GM18511 (cell line): ENCODE results near the gene HEXD.

ENCODE experiments used
- ATAC-seq: cut with Tn5 transposase; IDR thresholded peaks from one replicate; pipeline ENCODE4 v1.9.1; 2021; ENCODE audit warnings: mild to moderate bottlenecking, moderate library complexity; ENCODE audit not compliant: unreplicated experiment

HEXD gene

DNA sequence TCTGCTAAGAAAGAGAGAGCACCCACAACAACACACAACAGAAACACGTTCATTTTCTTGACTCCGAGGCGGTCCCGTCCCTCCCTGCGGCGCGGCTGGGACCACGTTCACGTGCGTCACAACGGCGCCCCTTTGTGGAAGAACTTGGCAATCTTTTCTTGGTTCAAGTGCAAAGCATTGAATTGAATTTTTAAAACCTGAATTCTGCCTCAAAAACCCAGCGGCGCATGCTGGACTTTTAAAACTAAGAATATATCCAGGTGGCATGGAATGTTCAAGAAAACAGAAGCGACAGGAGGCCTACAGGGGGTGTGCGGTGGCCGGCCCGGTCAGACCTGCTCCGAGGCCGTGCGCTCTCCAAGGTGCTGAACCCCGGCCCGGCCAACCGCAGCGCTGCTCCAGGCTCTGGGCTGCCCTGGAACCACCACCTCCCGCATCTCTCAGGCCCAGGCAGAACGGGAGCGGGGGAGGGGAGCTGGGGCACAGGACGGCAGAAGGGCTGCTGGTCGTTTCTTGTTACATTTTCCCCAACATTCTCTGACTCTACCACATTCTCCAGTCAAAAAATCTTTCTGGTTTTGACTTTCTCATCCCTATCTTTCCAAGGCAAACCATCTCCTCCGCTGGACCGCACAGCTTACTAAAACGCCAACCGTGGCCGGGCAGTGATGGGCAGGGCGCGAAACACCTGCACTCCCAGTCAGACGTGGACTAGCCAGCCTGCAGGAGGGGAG lies 3.4 kb upstream of the HEXD start:
- ATAC-seq = no peak

DNA sequence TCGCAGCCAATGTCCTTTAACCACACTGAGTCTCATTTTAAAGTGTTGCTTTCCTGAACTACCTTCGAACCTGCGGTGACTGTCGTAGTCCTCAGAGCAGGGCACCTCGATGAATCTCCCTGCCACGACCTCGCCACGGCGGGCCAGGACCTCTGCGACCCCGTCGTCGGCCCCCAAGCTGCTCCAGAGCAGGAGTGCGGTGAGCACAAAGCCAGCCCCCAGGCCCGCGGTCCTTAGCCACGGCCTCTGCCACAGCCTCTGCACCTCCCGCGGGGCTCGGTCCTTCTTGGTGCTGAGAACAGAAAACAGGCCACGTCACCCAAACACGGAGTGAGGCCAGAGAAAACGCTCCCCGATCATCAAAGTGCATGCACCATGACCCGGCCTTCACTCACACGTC lies 2.8 kb upstream of the HEXD start:
- no peak for ATAC-seq

DNA sequence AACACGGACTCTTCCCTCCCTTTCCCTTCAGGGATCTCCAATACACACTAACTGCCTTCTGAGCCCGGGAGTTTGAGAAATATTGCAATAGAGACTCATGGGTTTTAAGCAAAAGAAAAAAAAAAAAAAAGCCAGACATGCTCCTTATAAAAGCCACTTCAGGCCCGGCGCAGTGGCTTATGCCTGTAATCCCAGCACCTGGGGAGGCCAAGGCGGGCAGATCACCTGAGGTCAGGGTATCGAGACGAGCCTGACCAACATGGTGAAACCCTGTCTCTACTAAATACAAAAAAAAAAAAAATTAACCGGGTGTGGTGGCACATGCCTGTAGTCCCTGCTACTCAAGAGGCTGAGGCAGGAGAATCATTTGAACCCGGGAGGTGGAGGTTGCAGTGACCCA lies 2.4 kb upstream of the HEXD start:
- ATAC-seq = no peak

DNA sequence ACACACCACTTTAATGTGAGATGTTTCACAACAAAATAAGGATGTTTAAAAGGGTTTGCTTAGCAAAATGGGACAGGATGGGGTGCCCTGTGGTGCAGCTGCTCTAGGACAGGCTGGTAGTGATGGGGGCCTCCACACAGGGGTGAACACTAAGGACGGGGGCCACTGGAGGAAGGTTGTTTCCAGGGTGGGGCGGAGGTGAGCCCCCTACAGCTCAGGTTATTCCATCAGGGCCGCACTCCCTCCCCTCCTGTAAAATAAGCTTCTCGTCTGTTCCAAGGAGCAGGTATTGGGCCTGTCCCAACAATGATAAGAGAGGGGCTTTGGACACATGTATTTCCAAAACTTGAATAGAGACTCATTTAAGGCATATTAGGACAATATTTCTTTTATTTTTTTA lies 1.9 kb upstream of the HEXD start:
- no peak for ATAC-seq

DNA sequence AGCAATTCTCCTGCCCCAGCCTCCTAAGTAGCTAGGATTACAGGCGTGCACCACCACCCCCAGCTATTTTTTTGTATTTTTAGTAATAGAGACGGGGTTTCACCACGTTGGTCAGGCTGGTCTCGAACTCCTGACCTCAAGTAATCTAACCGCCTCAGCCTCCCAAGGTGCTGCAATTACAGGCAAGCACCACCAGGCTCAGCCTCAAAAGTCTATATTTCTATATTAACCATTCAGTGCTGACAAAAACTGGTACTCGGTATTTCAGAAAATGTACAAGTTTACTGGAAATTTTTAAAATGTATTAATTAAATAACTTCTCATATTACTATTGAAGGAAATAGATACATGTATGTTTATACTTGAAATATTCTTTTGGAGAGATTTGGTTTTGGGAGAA lies 1.4 kb upstream of the HEXD start:
- no peak for ATAC-seq

DNA sequence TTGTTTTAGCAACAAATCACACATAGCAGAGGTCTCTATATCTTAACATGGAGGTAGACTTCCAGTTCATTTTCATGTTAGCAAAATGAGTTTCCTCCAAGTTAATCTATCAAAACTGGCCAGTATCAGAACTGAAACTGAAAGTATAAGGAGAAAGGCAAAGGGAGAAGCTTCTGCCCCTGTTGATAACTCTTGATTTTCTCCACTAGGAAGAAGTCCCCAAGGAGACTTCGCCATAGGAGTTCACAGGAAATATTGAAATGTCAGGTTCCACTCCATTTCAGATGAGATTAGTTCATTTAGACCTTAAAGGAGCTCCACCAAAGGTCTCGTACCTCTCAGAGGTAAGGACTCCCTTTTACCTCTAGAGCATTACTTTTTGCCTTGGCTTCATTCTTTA lies 1.4 kb downstream of the HEXD start:
- no peak for ATAC-seq

DNA sequence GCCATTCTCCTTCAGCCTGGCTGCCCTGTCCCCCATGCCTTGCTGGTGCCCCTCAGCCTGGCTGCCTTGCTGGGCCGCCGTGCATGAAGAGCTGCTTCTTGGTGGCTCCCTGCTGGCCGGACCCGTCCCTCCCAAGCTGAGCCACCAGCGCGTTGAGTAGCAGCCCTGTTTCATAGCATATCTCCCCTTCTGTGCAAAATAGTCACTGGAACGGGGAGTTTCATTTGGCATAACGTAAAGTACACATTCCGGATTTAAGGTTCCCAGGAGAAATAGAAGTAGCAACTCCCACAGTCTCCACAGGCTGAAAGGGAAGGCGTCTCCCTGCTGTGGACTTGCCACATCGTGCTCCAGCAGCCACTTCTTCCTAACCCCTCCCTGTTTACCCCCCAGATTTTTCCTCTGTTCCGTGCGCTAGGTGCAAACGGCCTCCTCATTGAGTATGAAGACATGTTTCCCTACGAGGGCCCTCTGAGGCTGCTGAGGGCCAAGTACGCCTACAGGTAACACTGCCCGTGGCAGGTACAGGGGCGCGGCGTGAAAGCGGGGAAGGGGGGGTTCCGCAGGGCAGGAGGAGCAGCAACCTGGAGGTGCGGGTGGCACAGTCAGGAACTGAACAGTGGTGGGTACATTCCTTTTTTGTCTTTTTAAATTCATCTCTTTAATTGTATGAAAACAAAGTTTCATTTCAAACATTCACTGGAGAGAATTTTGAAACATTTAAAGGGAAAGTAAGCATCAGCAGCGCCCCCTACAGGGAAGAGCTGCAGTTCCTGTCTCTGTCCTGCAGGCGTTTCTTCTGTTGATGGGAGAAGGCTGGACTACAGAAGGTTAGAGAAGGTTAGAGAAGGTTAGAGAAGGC lies 6.1 kb downstream of the HEXD start:
- no peak for ATAC-seq

DNA sequence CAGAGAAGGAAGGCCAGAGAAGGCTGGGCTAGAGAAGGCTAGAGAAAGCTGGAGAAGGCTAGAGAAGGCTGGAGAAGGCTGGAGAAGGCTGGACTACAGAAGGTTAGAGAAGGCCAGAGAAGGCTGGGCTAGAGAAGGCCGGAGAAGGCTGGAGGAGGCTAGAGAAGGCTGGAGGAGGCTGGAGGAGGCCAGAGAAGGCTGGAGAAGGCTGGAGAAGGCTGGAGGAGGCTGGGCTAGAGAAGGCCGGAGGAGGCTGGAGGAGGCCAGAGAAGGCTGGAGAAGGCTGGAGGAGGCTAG lies 6.7 kb downstream of the HEXD start:
- ATAC-seq = no peak

DNA sequence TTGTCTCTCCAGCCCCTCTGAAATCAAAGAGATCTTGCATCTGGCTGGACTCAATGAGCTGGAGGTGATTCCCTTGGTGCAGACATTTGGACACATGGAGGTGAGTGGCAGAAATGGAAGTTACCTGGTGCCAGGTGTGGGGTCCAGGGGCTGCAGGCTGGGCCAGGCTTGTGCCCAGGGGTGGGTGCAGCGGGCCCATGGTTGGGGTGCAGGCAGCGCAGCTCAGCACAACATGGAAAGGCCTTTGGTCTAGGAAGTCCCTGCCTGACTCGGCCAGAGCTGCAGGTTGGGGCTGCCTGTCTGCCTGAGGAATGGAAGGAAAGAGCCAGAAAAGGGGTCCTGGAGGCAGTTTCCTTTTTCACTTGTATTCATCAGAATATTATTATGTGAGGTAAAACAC lies 10.4 kb downstream of the HEXD start:
- ATAC-seq = no peak

DNA sequence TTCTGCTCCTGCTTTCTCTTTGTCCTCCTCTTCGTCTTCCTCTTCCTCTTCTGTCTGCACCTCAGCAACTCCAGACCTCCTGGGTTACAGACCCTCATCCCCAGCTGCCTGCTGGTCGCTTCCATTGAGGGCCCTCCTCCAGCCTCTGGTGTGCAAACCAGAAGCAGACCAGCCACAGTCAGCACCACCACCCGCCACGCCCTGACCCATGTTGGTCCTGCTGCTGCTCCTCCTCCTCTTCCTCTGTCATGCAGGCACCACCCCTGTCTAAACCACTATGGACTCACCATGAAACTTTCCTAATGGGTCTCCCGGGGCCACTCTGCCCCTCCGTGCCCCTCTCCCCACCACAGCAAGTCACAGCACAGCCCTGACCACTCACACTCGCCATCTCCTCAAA lies 11.7 kb downstream of the HEXD start:
- ATAC-seq = no peak

DNA sequence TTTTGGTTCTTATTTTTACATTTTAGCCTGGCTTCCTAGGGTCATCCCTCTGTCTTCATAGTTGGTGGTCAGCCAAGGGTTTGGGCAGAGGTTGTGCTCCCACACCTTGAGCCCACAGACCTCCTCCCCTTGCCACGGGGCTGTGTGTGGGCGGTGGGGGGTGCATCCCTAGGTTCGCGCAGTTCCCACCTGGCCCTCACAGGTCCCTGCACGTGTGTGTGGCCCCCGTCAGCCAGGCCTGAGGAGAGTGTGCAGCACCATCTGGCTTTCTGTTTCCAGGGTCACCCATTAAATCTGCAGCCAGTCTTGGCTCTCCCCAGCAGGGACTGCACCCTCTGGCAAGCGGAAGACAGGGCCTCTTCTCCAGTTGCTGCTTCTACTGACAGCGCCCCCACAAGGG lies 13.9 kb downstream of the HEXD start:
- ATAC-seq = no peak

DNA sequence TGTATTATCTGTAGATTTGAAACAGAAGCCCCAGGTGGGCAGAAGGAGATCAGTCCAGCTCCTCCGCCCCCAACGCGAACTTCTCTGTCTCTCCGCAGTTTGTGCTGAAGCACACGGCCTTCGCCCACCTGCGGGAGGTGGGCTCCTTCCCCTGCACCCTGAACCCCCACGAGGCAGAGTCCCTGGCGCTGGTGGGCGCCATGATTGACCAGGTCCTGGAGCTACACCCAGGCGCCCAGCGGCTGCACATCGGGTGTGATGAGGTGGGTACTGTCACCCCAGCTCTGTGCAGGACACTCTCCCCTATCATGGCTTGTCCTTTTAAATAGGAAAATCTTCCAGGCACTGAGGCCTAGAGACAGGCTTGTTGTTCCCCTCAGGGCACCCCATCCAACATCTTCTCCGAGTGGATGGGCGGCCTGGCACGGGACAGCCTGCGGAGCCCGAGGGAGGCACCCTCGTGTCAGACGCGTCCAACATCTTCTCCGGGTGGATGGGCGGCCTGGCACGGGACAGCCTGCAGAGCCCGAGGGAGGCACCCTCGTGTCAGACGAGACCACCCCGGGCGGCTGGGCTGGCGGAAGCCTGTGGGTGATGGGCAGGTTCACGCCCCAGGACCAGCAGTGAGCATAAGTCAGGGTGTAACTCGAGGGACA lies 15.5 kb downstream of the HEXD start:
- ATAC-seq = no peak

DNA sequence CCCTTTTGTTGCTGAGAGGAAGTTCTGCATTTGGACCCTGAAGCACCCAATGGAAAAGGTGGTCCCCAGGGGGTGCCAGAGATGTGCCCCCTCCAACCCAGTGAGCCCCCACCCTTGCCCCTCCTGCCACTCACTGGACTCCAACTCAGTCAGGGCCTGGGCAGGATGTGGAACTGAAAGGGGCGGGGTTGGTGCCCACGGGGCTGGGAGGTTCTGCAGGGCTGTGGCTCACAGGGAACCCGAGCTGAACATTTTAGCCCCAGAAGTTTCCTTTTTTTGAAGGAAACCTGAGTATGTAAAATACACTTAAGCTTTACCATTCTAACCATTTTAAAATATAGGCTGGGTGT lies 16.0 kb downstream of the HEXD start:
- ATAC-seq = no peak

DNA sequence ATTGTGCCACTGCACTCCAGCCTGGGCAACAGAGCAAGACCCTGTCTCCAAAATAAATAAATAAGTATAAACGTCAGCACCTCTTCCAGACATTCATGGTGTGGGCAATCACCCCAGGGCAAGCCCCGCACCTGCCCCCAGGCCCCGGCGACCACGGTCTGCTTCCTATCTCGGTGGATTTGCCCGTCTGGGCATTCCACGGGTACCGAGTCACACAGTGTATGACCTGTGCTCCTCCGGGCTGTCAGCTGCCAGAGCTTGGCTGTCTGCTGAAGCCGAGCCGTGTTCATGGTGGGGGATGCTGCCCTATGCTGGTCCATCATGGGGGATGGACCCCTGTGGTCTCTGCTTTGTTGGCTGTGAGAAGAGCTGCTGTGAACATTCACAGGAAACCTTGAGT lies 17.0 kb downstream of the HEXD start:
- ATAC-seq = no peak

DNA sequence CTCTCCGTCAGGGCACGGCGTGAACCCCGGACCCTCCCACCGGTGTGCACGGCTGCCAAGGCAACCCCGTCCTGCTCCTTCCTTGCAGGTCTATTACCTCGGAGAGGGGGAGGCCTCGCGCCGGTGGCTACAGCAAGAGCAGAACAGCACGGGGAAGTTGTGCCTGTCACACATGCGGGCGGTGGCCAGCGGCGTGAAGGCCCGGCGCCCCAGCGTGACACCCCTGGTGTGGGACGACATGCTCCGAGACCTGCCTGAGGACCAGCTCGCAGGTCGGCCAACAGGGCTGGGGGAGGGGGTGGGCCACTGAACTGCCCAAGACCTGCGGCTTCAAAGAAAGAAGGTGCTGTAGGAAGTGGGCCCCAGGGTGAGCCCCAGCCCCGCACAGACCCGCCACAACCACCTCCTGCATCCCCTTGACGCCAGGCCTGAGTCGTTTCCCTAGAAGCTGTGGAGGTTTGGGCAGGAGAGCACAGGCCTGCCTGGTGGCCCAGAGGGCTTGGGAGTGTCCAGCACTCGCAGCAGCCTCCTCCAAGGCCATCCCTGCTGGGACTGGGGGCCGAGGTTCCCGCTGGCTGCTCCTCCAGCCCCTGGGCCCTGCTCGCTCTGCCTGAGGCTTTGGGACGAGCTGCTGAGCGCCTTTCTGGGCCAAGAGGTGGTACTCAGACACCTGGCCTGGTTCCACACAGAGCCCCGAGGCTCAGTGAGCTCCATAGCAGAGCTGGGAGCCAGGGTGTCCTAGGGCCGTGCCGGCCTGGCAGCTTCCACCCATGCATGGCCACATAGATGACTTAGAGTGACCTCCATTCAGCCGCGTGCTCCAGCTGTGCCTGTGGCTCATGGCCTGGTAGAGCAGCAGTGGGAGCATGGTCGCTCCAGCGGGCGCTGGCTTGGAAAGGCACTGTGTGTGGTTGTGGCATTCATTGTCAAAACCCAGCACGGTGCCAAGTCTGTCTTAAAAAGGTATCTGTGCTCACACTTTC lies 17.7 kb downstream of the HEXD start:
- no peak for ATAC-seq

DNA sequence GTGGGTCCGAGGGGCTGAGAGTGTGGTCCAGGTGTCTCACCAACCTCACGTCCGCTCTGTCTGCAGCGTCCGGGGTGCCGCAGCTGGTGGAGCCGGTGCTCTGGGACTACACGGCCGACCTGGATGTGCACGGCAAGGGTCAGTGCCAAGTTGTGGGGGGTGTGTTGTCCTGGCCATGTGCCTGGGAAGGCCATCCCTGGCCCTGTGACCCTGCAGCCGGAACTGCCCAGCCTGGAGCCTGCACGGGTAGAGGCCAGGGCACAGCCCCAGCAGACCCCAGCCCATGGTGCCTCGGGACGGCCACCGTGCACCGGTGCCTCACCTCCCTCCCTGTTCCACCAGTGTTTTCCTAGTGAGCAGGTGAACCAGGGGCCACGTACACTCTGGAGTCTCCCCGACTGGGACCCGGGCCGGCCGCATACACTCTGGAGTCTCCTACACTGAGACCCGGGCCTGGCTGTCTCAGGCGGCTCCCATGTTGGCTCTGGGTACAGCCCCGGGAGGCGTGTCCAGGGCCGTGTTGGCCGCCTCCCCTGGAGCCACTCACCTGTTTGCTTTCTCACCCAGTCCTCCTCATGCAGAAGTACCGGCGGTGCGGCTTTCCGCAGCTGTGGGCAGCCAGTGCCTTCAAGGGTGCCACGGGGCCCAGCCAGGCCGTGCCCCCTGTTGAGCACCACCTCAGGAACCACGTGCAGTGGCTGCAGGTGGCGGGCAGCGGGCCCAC lies 18.6 kb downstream of the HEXD start:
- no peak for ATAC-seq

DNA sequence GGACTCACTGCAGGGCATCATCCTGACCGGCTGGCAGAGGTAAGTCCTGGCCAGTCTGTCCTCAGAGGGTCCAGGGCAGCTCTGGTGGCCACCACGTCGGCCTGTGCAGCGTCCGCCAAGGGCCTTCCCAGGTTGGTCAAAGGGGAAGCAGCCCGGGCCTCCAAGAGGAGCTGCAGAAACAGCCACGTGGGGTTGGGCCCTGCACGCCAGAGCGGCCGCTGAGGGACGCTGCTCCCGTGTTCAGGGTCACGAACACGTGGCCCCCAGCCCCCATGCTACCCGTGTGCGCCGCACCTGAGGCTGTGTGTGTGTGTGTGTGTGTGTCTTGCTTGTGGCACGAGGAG lies 19.1 kb downstream of the HEXD start:
- ATAC-seq = no peak

DNA sequence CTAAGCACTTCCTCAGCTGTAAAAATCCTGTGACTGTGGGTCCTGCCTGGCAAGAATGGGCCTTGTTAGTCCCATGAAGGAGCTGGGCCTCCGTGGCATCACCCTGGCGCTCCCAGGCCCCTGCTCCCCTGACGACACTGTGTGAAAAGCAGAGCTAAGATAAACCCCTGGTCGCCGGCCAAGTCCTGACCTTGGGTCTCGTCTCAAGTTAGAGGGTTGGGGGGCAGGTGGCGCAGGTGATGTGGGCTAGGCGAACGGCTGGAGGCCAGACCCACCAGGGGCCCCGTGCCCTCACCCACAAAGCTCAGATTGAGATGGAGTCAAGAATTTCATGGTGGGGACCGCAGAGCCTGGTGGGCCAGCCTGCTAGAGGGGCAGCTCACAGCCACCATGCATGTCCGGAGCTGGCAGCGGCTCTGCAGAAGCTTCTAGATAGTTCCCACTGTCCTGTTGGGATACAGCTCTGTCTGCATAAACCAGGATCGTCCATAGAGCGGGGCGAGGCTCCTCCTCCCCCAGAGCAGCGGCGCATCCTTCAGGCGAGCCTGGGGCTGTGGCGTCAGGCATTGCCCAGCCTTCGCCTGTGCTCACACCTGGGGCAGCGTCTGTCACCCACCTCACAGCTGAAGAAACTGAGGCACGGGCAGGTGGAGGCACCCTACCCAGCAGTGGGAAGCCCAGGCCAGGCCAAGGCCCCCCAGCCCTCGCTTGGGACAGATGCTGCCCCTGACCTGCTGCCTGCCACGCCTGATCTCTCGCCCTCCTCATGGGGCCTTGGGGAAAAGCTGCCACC lies 20.4 kb downstream of the HEXD start:
- no peak for ATAC-seq

DNA sequence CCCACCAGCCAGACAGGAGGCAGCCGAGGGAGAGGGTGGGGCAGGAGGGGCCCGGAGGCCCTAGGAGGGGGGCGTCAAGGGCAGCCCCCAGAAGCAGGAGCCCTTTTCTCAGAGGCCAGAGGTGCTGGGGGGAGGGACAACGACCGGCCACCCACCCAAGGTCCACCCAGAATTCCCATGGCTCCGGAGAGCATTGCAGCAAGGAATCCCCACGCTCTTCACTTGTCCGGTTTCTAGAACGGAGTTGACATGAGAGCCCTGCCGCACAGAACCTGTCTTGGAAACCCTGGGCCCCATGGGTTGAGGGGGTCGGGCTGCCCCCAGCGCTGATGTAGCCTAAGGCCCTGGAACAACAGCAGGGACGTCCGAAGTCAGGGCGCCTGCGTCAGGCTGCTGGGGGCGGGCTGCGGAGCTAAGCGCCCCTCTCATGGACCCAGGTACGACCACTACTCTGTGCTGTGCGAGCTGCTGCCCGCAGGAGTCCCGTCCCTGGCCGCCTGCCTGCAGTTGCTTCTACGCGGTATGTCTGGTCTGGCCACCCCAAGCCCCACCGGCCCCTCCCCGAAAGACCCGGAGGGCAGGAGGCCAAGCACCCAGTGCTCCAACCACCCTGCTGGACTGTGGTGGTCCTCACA lies 21.2 kb downstream of the HEXD start:
- no peak for ATAC-seq
